H9 (cell line): Measurements from ENCODE around the gene PPP3CA. TPM values are rescaled to one million over a fixed set of nuclear protein-coding genes. Genes with fewer than 3 reads are reported as not detected.

Source experiments
- DNase-seq: peaks from one replicate; pipeline ENCODE4 v3.0.0-alpha.2; 2017
- H2AFZ ChIP-seq: one replicate; pipeline ENCODE4 v1.6.1; 2013; ENCODE audit warnings: mild to moderate bottlenecking, low read length, control low read depth, moderate library complexity
- H2AK5ac ChIP-seq: 2 replicates; pipeline ENCODE4 v1.6.1; 2013; ENCODE audit warnings: low read length, control low read depth, mixed read lengths; ENCODE audit not compliant: insufficient read length
- H2BK120ac ChIP-seq: one replicate; pipeline ENCODE4 v1.6.1; 2013; ENCODE audit warnings: low read depth, mild to moderate bottlenecking, low read length, control low read depth, inconsistent platforms; ENCODE audit not compliant: poor library complexity, severe bottlenecking
- H2BK12ac ChIP-seq: 2 replicates; pipeline ENCODE4 v1.6.1; 2013; ENCODE audit warnings: low read length, control low read depth, mixed read lengths, low read depth; ENCODE audit not compliant: insufficient read length
- H2BK15ac ChIP-seq: 2 replicates; pipeline ENCODE4 v1.6.1; 2013; ENCODE audit warnings: low read depth, low read length, control low read depth
- H2BK20ac ChIP-seq: one replicate; pipeline ENCODE4 v1.6.1; 2013; ENCODE audit warnings: low read depth, mild to moderate bottlenecking, low read length, control low read depth, inconsistent platforms; ENCODE audit not compliant: poor library complexity, severe bottlenecking
- H2BK5ac ChIP-seq: 2 replicates; pipeline ENCODE4 v1.6.1; 2013; ENCODE audit warnings: low read length, control low read depth, mixed read lengths; ENCODE audit not compliant: insufficient read length
- H3K14ac ChIP-seq: 2 replicates; pipeline ENCODE4 v1.6.1; 2013; ENCODE audit warnings: low read length, control low read depth; ENCODE audit not compliant: insufficient read depth
- H3K18ac ChIP-seq: 2 replicates; pipeline ENCODE4 v1.6.1; 2013; ENCODE audit warnings: low read depth, mild to moderate bottlenecking, mixed read lengths, low read length, control low read depth; ENCODE audit not compliant: insufficient read length
- H3K23ac ChIP-seq: 2 replicates; pipeline ENCODE4 v1.6.1; 2013; ENCODE audit warnings: low read length, control low read depth, mixed read lengths, low read depth; ENCODE audit not compliant: insufficient read length
- H3K23me2 ChIP-seq: 2 replicates; pipeline ENCODE4 v1.6.1; 2013; ENCODE audit warnings: low read depth, mild to moderate bottlenecking, mixed read lengths, low read length, control low read depth; ENCODE audit not compliant: insufficient read length, poor library complexity, severe bottlenecking
- H3K27ac ChIP-seq: 2 replicates; pipeline ENCODE4 v1.5.1; 2013; ENCODE audit warnings: low read length, control low read depth, mixed read lengths, low read depth; ENCODE audit not compliant: insufficient read length
- H3K27me3 ChIP-seq: 2 replicates; pipeline ENCODE4 v1.6.1; 2013; ENCODE audit warnings: low read length, control low read depth, inconsistent platforms; ENCODE audit not compliant: insufficient read depth
- H3K4ac ChIP-seq: 2 replicates; pipeline ENCODE4 v1.6.1; 2013; ENCODE audit warnings: low read depth, mild to moderate bottlenecking, control low read depth, inconsistent platforms, low read length, moderate library complexity
- H3K4me1 ChIP-seq: 2 replicates; pipeline ENCODE4 v1.6.1; 2013; ENCODE audit warnings: low read length, control low read depth, inconsistent platforms; ENCODE audit not compliant: insufficient read depth
- H3K4me2 ChIP-seq: 2 replicates; pipeline ENCODE4 v1.6.1; 2013; ENCODE audit warnings: low read length, control low read depth, mixed read lengths; ENCODE audit not compliant: insufficient read length, insufficient read depth
- H3K56ac ChIP-seq: 2 replicates; pipeline ENCODE4 v1.6.1; 2013; ENCODE audit warnings: low read depth, mild to moderate bottlenecking, mixed read lengths, low read length, control low read depth; ENCODE audit not compliant: insufficient read length
- H3K79me1 ChIP-seq: 2 replicates; pipeline ENCODE4 v1.6.1; 2013; ENCODE audit warnings: low read depth, mild to moderate bottlenecking, moderate library complexity, low read length, control low read depth, inconsistent platforms; ENCODE audit not compliant: insufficient read depth, poor library complexity, severe bottlenecking
- H3K79me2 ChIP-seq: 2 replicates; pipeline ENCODE4 v1.6.1; 2013; ENCODE audit warnings: low read length, control low read depth, inconsistent platforms; ENCODE audit not compliant: insufficient read depth
- H3K9ac ChIP-seq: 2 replicates; pipeline ENCODE4 v1.6.1; 2013; ENCODE audit warnings: low read length, control low read depth, mixed read lengths; ENCODE audit not compliant: insufficient read length; ENCODE audit errors: extremely low read depth
- H3K9me3 ChIP-seq: one replicate; pipeline ENCODE4 v1.6.1; 2013; ENCODE audit warnings: low read depth, low read length, inconsistent platforms; ENCODE audit not compliant: control insufficient read depth
- H3T11ph ChIP-seq: one replicate; pipeline ENCODE4 v1.6.1; 2013; ENCODE audit warnings: mild to moderate bottlenecking, low read length, control low read depth, inconsistent platforms
- H4K20me1 ChIP-seq: one replicate; pipeline ENCODE4 v1.6.1; 2013; ENCODE audit not compliant: control insufficient read depth, insufficient read length, insufficient read depth
- H4K5ac ChIP-seq: 2 replicates; pipeline ENCODE4 v1.6.1; 2013; ENCODE audit warnings: low read depth, mild to moderate bottlenecking, mixed read lengths, low read length, control low read depth; ENCODE audit not compliant: insufficient read length
- H4K8ac ChIP-seq: replicated peaks from 2 replicates; pipeline ENCODE4 v1.6.1; 2013; ENCODE audit warnings: low read length, control low read depth, mixed read lengths, low read depth; ENCODE audit not compliant: insufficient read length
- H4K91ac ChIP-seq: 2 replicates; pipeline ENCODE4 v1.6.1; 2013; ENCODE audit warnings: low read depth, mild to moderate bottlenecking, moderate library complexity, mixed read lengths, low read length, control low read depth; ENCODE audit not compliant: insufficient read length
- H3K27ac Mint-ChIP-seq, 3 experiments: 2 replicates in 2 of 3; 3 replicates in 1 of 3; pipeline ENCODE4 v1.8.0; 2020 to 2021; ENCODE audit warnings: mixed read lengths in 3 of 3, mild to moderate bottlenecking in 1 of 3, moderate library complexity in 1 of 3
- H3K27me3 Mint-ChIP-seq: 2 replicates; pipeline ENCODE4 v1.8.0; 2021; ENCODE audit warnings: low read depth, mild to moderate bottlenecking, moderate library complexity, mixed read lengths
- H3K36me3 Mint-ChIP-seq, 3 experiments: 2 replicates in 2 of 3; 3 replicates in 1 of 3; pipeline ENCODE4 v1.8.0; 2020 to 2021; ENCODE audit warnings: low read depth in 3 of 3, mixed read lengths in 3 of 3; ENCODE audit not compliant: insufficient read depth in 1 of 3
- H3K4me1 Mint-ChIP-seq, 2 experiments: 2 replicates each; pipeline ENCODE4 v1.8.0; 2020; ENCODE audit warnings: mixed read lengths in 2 of 2
- H3K4me3 Mint-ChIP-seq, 2 experiments: 2 replicates in 1 of 2; 3 replicates in 1 of 2; pipeline ENCODE4 v1.8.0; 2020 to 2021; ENCODE audit warnings: mild to moderate bottlenecking in 2 of 2, mixed read lengths in 2 of 2, moderate library complexity in 1 of 2
- H3K9me3 Mint-ChIP-seq, 2 experiments: 2 replicates in 1 of 2; 3 replicates in 1 of 2; pipeline ENCODE4 v1.8.0; 2020; ENCODE audit warnings: mild to moderate bottlenecking in 2 of 2, mixed read lengths in 2 of 2, moderate library complexity in 1 of 2
- CTCF ChIP-seq: fragments of 200-600 bp; sonication (generic); conservative IDR thresholded peaks from 3 replicates; pipeline ENCODE4 v1.8.0; 2021; ENCODE audit warnings: antibody characterized with exemption, mild to moderate bottlenecking
- WGBS: extraction: QIAGEN DNeasy Blood & Tissue Kit; methylation state at CpG from one replicate; pipeline ENCODE4 v1.1.7; 2013; ENCODE audit warnings: missing lambda C conversion rate, low lambda C conversion rate, mixed read lengths; ENCODE audit not compliant: insufficient read length; ENCODE audit errors: extremely low coverage; 5-methylcytosine and 5-hydroxymethylcytosine counted together
- total RNA-seq: library from RNA; stranded (reverse); gene quantifications from 2 replicates; pipeline ENCODE4 v1.2.1, GENCODE V29; 2021

The PPP3CA gene
- total RNA-seq, 1 experiment from 2014 or later: 16.8 TPM

- Histone ChIP-seq H3K79me2 (no peaks in the 10 kb centered on the region; the same call in 1 of the 2 replicates), H2BK15ac (no peak overlapping the region), H3K27me3 (no peaks in the 10 kb centered on the region), H4K91ac (no peak overlapping the region), H3K9me3 (no peaks in the 10 kb centered on the region), H3K9ac (no peak overlapping the region), H3K79me1 (no peaks in the 10 kb centered on the region), H3K18ac (no peak overlapping the region), H3K14ac (no peak overlapping the region), H4K20me1 (no peaks in the 10 kb centered on the region), H3K4me2 (no peak overlapping the region), H3K23ac (no peak overlapping the region), H2AFZ (no peak overlapping the region), H2BK120ac (no peak overlapping the region), H3K4ac (no peak overlapping the region), H3K27ac (no peak overlapping the region), H3K56ac (no peak overlapping the region), H2AK5ac (no peak overlapping the region), H2BK12ac (no peak overlapping the region), H2BK5ac (no peak overlapping the region), H4K8ac (no peak overlapping the region), H3T11ph (no peak overlapping the region), H4K5ac (no peak overlapping the region), H3K4me1 (no peaks in the 10 kb centered on the region), H3K23me2 (no peaks in the 10 kb centered on the region), H2BK20ac (no peak overlapping the region)
- no CpG with 5 or more reads among the region's 1 CpG for WGBS
- Mint-ChIP-seq H3K9me3 (no peaks in the 10 kb centered on the region), H3K27me3 (no peaks in the 10 kb centered on the region), H3K27ac (no peak overlapping the region), H3K36me3 (no peaks in the 10 kb centered on the region), H3K4me3 (no peak overlapping the region), H3K4me1 (peaks cover 0 to 9% of the 10 kb centered on the region in 2 experiments; a peak in 2 of 4 replicates)
- no peak for DNase-seq
- TF ChIP-seq CTCF: no peak
These were observed 128.4 kb downstream of the PPP3CA start for GRCh38 chr4:101218894-101219293.
